AG09309 (cell line): Measurements from ENCODE around the gene SEMA3C.

ENCODE experiments used
- DNase-seq: peaks from one replicate; pipeline ENCODE4 v3.0.0-alpha.2; 2010; ENCODE audit warnings: low read depth
- H3K4me3 ChIP-seq: 2 replicates; pipeline ENCODE4 v1.5.1; 2011; ENCODE audit warnings: mild to moderate bottlenecking, low read depth, low read length, moderate library complexity; ENCODE audit not compliant: control insufficient read depth
- CTCF ChIP-seq: IDR thresholded peaks from 2 replicates; pipeline ENCODE4 v1.5.1; 2011; ENCODE audit warnings: mild to moderate bottlenecking, low read depth, low read length, inconsistent platforms; ENCODE audit not compliant: insufficient read depth, control insufficient read depth; ENCODE audit errors: missing control alignments

The SEMA3C gene

GRCh38 chr7:80807166-80807900 lies 111.5 kb downstream of the SEMA3C start:
- DNase-seq, result no peak
- H3K4me3 ChIP-seq, result no peak overlapping the region
- TF ChIP-seq CTCF, result no peak

- no peak for TF ChIP-seq CTCF
- no peak for DNase-seq
These were observed 112.2 kb downstream of the SEMA3C start for GRCh38 chr7:80806663-80807062.

GRCh38 chr7:80804589-80804988 lies 114.3 kb downstream of the SEMA3C start:
- no peak for TF ChIP-seq CTCF
- no peak overlapping the region for H3K4me3 ChIP-seq
- DNase-seq, result no peak

More at GRCh38 chr7:80806663-80807062, 112.2 kb downstream of the SEMA3C start:
- H3K4me3 ChIP-seq, result no peak overlapping the region

- no peak for DNase-seq
- TF ChIP-seq CTCF, result no peak
These were observed 116.3 kb downstream of the SEMA3C start for GRCh38 chr7:80802527-80802926.

GRCh38 chr7:80794631-80795573 lies 123.9 kb downstream of the SEMA3C start:
- DNase-seq, result no peak
- TF ChIP-seq CTCF, result no peak
- no peak overlapping the region for H3K4me3 ChIP-seq

More at GRCh38 chr7:80802527-80802926, 116.3 kb downstream of the SEMA3C start:
- no peak overlapping the region for H3K4me3 ChIP-seq

GRCh38 chr7:80791509-80791929 lies 127.3 kb downstream of the SEMA3C start:
- no peak overlapping the region for H3K4me3 ChIP-seq
- DNase-seq, result no peak
- no peak for TF ChIP-seq CTCF
